GM18517 (cell line): Measurements from ENCODE around the gene ETFA.

ENCODE experiments used
- ATAC-seq: cut with Tn5 transposase; IDR thresholded peaks from one replicate; pipeline ENCODE4 v1.9.1; 2021; ENCODE audit warnings: mild to moderate bottlenecking, moderate library complexity; ENCODE audit not compliant: unreplicated experiment

ETFA gene

GRCh38 chr15:76178296-76179000 is 132.8 kb downstream of the ETFA start:
- ATAC-seq = no peak

DNA sequence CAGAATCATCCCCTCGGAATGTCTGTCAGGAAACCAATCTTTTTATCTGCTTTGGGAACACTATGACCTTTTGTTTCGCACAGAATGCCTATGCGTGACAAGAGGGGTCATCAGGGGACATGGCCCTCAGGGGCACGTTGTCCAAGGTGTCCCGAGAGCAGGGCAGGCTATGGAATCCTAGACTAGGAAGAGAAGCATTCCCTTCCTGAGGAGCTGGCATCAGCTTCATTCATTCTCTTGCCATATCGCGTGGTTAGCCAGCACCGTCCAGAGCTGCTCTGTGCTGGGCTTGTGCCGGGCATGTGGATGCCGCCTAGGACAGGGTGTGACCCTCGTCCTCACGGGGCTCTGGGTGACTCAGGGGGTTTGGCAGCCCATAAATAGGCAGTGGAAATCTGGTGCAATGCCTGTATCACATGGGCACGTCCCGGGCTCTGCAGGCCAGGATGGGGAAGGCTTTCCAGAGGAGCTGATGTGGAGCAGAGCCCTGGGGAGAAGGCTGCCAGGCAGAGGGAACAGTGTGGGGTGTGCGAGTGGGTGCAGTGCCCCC is 133.7 kb downstream of the ETFA start:
- ATAC-seq = no peak

GRCh38 chr15:76176487-76177085 is 134.7 kb downstream of the ETFA start:
- ATAC-seq = no peak

DNA sequence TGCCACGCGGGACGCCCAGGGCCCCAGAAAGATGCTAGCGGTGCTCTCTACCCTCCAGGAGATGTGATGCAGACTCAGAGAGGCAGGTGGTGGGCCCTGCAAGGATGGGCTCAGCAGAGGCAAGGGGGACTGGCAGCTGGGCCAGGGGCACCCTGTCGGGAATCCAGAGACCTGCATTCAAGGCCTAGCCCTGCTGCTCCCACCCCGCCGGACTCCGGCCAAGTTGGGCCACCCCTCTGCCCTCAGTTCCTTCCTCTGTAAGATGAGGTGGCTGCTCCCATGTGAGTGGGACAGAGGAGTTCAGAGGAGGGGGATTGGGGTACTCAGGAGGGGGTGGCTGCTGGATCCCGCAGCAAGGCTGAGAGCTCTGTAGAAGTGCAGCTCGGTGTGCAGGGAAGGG is 135.2 kb downstream of the ETFA start:
- no peak for ATAC-seq

DNA sequence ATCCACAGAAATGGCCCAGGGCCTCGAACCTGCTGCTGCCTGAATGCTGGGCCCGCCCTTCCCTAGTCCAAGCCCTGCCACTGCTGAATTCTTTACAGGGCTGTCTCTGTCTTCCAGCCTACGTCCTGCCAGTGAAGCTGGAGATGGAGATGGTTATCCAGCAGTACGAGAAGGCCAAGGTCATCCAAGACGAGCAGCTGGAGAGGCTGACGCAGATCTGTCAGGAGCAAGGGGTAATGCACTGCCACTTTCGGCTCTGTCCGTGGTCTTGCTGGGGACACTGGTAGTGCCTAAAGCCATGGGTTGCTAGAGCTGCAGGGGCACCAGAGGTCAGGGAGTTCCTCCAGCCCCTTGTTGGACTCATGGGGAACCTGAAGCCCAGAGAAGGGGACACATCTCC is 135.8 kb downstream of the ETFA start:
- no peak for ATAC-seq

- ATAC-seq = no peak
Observed at GRCh38 chr15:76174654-76175053, 136.6 kb downstream of the ETFA start.

GRCh38 chr15:76173317-76173834 is 137.9 kb downstream of the ETFA start:
- ATAC-seq = no peak

DNA sequence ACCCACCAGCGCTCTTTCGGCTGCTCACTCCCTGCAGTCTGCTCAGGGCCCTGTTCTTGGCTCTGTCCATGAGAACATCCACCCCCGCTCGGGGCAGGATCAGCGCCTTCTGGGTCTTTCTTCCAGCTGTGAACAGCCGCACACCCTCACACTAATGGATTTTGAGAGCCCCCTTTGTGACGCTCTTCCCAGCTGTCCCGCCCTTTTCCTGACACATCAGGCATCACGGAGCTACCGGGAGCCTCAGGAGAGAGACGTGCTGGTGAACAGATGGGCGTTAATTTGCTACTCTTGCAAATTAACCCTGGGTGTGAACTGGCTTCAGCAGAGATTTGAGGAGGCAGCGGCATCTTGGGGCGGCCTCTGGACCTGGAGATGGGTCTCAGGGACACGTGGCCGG is 138.5 kb downstream of the ETFA start:
- ATAC-seq = no peak

DNA sequence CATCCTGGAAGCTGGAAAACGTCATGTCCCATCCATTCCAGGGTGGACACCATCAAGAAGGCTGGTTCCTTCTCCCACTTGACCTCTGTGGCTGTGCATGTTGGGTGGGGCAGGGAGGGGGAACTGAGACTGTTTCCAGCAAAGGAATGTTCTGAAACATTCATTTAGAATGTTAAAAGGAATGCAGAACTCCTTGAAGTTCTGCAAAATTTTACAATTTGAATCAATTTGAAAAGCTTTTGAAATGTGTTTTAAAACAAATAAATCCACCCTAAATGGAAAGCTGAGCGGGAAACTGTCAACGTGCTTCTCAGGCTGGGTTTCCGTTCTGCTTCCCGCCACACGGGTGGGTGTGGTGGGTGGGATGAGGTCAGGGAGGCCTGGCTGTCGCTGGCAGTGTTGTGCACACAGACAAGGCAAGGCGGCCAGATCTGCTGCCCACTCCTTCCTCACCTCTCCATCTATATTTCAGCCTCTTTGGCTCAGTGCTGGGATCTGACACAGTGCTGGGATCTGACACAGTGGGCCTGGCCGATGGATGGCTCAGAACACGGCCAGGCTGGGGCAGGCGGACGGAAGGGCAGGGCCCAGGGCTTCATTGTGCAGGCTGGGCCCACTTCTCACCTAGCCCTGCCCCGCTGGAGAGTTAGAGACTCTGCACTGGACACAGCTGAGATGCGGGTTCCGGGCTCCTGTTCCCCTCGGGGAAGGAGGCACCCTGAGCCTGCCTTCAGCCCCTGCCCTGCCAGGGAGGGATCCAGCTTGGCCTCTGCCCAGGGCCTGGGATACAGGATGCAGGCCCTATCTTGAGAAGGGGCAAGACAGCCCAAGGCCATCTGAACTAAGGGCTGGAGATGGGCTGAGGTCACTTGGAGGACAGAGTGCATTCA is 141.1 kb downstream of the ETFA start:
- no peak for ATAC-seq

GRCh38 chr15:76169018-76169417 is 142.3 kb downstream of the ETFA start:
- ATAC-seq = no peak

DNA sequence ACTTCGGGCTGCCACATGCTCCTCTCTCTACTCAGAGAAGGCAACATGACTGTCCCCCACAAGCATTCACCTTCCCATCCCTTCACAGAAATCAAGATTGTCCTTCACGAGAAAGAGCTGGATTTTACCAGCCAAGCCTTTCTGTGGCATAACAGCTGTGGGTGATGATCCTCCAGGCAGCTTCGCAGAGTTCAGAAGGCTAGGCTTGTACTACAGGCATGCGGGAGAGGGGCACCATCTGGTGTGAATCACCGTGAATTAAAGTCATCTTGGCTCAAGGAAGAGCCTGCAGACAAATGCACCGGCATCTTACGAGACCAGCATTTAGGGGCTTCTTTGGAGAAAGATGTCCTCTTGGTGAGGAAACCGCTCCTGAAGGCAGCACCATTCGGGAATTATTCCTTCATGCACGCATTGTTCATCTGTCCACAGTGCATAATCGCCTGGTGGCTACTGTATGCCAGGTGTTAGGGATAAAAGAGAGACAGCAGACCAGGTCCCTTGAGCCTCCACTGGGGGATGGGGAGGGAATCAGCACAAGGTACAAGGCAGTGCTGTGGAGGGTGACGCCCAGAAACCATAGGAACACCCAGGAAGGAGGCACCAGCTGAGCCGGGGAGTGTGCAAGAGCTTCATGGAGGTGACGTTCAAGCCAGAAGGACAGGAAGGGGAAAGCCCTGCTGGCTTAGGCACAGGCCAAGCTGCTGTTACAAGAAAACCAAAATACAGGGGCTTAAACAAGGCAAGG is 142.9 kb downstream of the ETFA start:
- ATAC-seq = no peak

DNA sequence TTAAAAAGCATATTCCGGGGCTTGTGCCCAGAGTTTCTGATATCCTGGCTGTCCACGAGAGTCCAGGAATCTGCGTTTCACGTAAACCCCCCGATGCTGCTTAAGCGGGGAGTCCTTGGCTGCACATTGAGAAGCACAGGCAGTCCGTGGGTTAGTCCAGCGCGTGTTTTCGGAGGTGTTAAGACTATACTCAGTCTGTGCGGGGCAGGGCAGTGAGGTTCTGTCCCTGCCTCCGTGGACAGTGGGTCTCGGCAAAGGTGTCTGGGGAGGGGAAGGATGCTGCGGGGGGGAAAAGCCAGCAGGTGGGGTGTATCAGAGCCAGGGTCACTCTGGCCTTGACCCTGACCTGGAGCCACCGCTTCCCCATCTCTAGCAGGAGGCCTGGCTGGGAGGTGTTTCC is 145.3 kb downstream of the ETFA start:
- no peak for ATAC-seq
